Lung (tissue), 12 donors: ENCODE results near the gene COBL. TPM values are rescaled to one million over a fixed set of nuclear protein-coding genes. Genes with fewer than 3 reads are reported as not detected.

Experiments
- ATAC-seq: fragments of 200-7000 bp; cut with Tn5 transposase; one replicate; pipeline ENCODE4 v1.9.1; 2020; ENCODE audit warnings: moderate number of reproducible peaks; ENCODE audit not compliant: insufficient read depth, low FRiP score
- DNase-seq, 3 donors: peaks; one replicate each; pipeline ENCODE4 v3.0.0-alpha.2; 2013 to 2017
- H3K27ac ChIP-seq, 2 donors: one replicate each; pipeline ENCODE4 v1.5.1; 2013; ENCODE audit warnings: mild to moderate bottlenecking in 2 of 2, moderate library complexity in 2 of 2, control low read depth in 1 of 2, inconsistent platforms in 1 of 2, low read depth in 1 of 2, low read length in 1 of 2
- H3K27me3 ChIP-seq, 3 donors: one replicate each; pipeline ENCODE4 v1.5.1; 2013; ENCODE audit warnings: low read length in 2 of 3; ENCODE audit not compliant: control insufficient read depth in 3 of 3, insufficient read depth in 3 of 3
- H3K36me3 ChIP-seq, 4 donors: one replicate each; pipeline ENCODE4 v1.5.1; 2013; ENCODE audit warnings: low read length in 4 of 4, mild to moderate bottlenecking in 1 of 4, moderate library complexity in 1 of 4; ENCODE audit not compliant: control insufficient read depth in 4 of 4, insufficient read depth in 4 of 4
- H3K4me1 ChIP-seq, 5 donors: one replicate each; pipeline ENCODE4 v1.5.1; 2013; ENCODE audit warnings: low read length in 5 of 5, mild to moderate bottlenecking in 2 of 5, moderate library complexity in 1 of 5; ENCODE audit not compliant: control insufficient read depth in 5 of 5, insufficient read depth in 5 of 5
- H3K4me3 ChIP-seq: one replicate; pipeline ENCODE4 v1.5.1; 2013; ENCODE audit warnings: mild to moderate bottlenecking, control low read depth, moderate library complexity
- H3K9ac ChIP-seq, 2 donors: one replicate each; pipeline ENCODE4 v1.5.1; 2013; ENCODE audit warnings: low read length in 2 of 2, control low read depth in 1 of 2; ENCODE audit not compliant: insufficient read depth in 1 of 2
- H3K9me3 ChIP-seq, 4 donors: one replicate each; pipeline ENCODE4 v1.5.1; 2013; ENCODE audit warnings: low read length in 3 of 4, mild to moderate bottlenecking in 1 of 4, moderate library complexity in 1 of 4; ENCODE audit not compliant: control insufficient read depth in 4 of 4, insufficient read depth in 3 of 4
- WGBS, 2 donors: extraction: QIAGEN DNeasy Blood & Tissue Kit; methylation state at CpG; one replicate each; pipeline ENCODE4 v1.1.7; 2013; 5-methylcytosine and 5-hydroxymethylcytosine counted together
- polyA plus RNA-seq, 2 donors: library from polyadenylated mRNA; stranded (reverse); fragments of 200-250 nt; gene quantifications; one replicate each; pipeline ENCODE4 v1.2.1, GENCODE V29; 2013
- total RNA-seq, 2 donors: library from RNA; depleted of rRNA in 1 of 2; stranded (reverse); fragments of >200 nt in 1 of 2; gene quantifications; one replicate each; pipeline ENCODE4 v1.2.1, GENCODE V29; 2014 to 2021
- TF ChIP-seq, protein P1 (sequence below): IDR thresholded peaks from 2 replicates; pipeline ENCODE4 v1.5.1; 2012; ENCODE audit warnings: mild to moderate bottlenecking; ENCODE audit errors: control extremely low read depth, extremely low read depth
- donor health status: control.
- donor health status: control.
- donor health status: Bipolar disorder and iron deficiency.
- donor health status: healthy.
- donor health status: DM: yes; HTN: yes; CAD: no.

The COBL gene
- total and polyA plus RNA-seq, 4 donors: 6.3 to 38.1 (median 15.0) TPM

GRCh38 chr7:51325261-51325676, 8.7 kb upstream of the COBL start:
- TF ChIP-seq, protein P1, sequence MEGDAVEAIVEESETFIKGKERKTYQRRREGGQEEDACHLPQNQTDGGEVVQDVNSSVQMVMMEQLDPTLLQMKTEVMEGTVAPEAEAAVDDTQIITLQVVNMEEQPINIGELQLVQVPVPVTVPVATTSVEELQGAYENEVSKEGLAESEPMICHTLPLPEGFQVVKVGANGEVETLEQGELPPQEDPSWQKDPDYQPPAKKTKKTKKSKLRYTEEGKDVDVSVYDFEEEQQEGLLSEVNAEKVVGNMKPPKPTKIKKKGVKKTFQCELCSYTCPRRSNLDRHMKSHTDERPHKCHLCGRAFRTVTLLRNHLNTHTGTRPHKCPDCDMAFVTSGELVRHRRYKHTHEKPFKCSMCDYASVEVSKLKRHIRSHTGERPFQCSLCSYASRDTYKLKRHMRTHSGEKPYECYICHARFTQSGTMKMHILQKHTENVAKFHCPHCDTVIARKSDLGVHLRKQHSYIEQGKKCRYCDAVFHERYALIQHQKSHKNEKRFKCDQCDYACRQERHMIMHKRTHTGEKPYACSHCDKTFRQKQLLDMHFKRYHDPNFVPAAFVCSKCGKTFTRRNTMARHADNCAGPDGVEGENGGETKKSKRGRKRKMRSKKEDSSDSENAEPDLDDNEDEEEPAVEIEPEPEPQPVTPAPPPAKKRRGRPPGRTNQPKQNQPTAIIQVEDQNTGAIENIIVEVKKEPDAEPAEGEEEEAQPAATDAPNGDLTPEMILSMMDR: no peak
- Histone ChIP-seq H3K36me3 (no peaks in the 10 kb centered on the region), H3K9me3 (no peaks in the 10 kb centered on the region), H3K4me3 (no peak overlapping the region), H3K27ac (no peak overlapping the region), H3K9ac (no peak overlapping the region), H3K27me3 (peaks cover 0 to 3% (median 3%) of the 10 kb centered on the region in 3 donors), H3K4me1 (peaks cover 0 to 5% (median 0%) of the 10 kb centered on the region in 5 donors)
- ATAC-seq (no peak), DNase-seq (no peak)
- WGBS, 2 donors: 89 to 91% methylated on average over 6 of the region's 6 CpGs

GRCh38 chr7:51324206-51324898, 7.7 kb upstream of the COBL start:
- DNase-seq: no peak
- H3K4me1 ChIP-seq: peaks cover 0 to 7% (median 0%) of the 10 kb centered on the region in 5 donors
- no peak overlapping the region for H3K9ac ChIP-seq
- no peaks in the 10 kb centered on the region for H3K36me3 ChIP-seq
- H3K9me3 ChIP-seq: no peaks in the 10 kb centered on the region
- no peak overlapping the region for H3K27ac ChIP-seq
- H3K4me3 ChIP-seq: no peak overlapping the region
- WGBS, 2 donors: 38 to 52% methylated on average over 11 of the region's 11 CpGs
- TF ChIP-seq, protein P1: no peak
- peaks cover 0 to 3% (median 3%) of the 10 kb centered on the region in 3 donors for H3K27me3 ChIP-seq
- ATAC-seq: peak; percentile 29

DNA sequence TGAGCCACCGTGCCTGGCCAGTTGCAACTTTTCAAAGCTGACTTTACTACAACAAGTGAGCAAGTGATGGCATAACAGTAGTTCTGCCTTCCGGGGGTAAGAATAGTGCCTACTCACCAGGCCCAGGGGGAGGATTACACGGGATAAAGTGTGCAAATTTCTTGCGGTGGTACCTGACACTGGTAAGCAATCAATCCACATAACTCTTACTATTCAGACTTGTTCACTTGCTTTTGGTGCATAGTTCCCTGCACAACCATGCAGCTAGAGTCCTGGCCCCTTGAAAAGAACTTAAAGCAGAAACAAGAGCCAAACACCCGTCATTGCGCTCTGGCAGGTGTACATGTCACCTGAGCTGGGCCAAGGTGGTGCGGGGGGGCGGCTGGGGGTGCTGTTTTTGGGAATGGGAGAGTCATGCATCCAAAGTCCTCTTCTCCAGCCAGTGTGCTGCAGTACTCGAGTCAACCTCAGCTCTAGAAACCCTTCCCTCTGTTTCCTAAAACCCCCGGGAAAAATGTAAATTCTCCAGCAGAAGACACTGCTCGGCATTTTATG, 5.4 kb upstream of the COBL start:
- H3K4me3 ChIP-seq: no peak overlapping the region
- no peaks in the 10 kb centered on the region for H3K36me3 ChIP-seq
- TF ChIP-seq, protein P1: no peak
- DNase-seq: no peak
- ATAC-seq: no peak
- no peak overlapping the region for H3K27ac ChIP-seq
- peaks cover 0 to 15% (median 12%) of the 10 kb centered on the region in 3 donors for H3K27me3 ChIP-seq
- H3K4me1 ChIP-seq: peaks cover 0 to 8% (median 0%) of the 10 kb centered on the region in 5 donors
- H3K9me3 ChIP-seq: peaks cover 0 to 2% (median 0%) of the 10 kb centered on the region in 4 donors
- H3K9ac ChIP-seq: no peak overlapping the region
- WGBS, 2 donors: 85 to 86% methylated on average over 11 of the region's 11 CpGs
